DMS153 (cell line): ENCODE data around the gene SEC14L5.
"Not testable (repeated sequence)": the region's sequence is repeated elsewhere in the genome, so short reads cannot be mapped to it uniquely, and the experiment has no call there.

Source experiments
- DNase-seq: peaks from one replicate; lab custom pipeline; 2025; lab: John Stamatoyannopoulos, UW

The SEC14L5 gene

DNA sequence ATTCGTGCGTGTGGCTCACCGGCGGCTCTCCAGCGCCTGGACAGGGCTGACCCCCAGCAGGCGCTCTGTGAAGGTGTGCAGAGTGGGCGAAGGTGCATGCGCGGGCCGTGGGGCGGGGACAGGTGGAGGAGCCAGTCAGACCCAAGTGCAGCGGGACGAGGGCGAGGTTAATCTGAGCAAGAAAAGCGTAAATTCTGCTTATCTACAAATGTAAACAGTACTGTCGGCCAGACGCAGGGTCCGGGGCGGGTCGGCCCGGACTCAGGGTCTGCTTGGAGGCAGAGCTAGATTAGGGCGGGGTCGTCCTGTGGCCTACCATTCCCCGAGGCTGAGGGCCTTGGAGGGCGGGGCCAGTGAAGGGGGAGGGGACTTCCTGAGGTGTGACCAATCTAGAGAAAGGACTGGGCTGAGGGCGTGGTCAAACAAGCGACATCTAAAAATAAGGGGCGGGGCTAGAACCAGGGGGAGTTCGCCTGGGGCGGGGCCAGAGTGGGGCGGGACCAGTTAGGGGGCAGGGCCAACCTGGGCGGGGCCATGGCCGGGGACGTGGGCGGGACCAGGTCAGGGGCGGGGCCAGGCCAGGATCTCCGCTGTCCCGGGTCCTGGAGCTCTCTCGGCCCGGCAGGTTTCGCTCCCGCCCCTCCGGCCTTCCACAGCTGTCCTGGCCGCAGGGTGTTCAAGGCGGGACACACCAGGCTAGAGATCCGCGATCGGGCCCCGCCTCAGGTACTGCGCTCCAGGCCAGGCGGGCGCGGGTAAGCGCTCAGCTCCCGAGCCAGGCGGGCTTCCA is at the start of gene SEC14L5:
TSS of gene SEC14L5 (plus strand) at position 611 of the 790 bp plus-strand sequence. CDS start 994 bp downstream, outside the sequence.
- peak; percentile 95 for DNase-seq

DNA sequence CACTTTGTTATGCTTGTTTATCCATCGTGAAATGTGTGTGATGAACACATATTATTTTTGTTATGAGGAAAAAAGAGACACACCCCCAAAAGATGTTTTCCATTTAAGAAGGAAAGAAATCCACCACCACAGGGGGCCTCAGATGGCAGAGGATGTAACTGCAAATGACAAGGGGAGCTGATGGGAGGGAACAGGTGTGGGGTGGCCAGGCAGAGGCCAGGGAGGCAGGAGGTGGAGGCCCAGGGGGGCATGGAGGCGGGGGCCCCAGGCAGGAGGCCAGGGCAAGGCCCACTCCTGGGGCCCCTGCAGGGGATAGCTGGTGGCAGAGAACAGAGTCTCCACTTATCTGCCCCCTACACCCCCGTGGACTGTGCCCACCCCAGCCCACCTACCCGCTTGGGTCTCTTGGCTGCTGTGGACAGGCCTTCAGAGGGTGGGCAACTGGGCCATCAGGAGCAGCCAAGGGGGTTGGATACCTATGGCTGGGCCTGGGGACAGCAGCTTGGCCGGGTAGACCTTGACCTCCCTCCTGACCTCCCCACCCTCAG is 49.2 kb upstream of the SEC14L5 start:
- no peak for DNase-seq

DNA sequence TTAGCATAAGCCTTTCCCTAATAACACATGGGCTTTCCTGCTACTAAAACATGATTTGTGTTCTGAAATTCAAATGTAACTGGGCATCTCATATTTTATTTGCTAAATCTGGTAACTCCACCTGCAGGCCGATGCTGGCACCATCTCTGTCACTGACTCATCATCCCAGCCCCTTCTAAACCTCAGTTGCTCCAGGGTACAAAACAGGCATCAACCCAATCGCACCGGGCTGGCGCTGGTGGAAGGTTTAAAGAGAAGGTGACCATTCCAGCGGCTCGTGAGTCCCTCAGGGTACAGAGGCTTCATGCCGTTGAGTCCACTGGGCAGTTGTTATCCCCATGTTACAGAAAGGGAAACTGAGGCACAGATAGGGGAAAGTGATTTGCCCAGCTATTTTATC is 48.3 kb upstream of the SEC14L5 start:
- no peak for DNase-seq

DNA sequence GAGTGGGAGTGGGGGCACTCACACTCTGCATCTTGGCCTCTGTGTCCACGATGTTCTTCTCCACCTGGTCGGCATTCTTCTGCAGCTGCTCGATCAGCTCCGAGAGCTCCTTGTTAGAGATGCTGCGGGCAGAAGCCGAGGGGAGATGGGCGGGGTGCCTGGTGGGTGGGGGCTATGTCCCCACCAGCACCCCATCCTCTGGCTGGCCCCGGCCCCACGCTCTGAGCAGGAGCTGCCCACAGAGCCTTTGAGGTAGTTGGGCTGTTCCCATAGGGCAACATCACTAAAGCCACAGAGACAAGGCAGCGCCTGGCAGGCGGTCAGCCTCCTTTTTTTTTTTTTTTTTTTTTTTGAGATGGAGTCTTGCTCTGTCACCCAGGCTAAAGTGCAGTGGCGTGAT is 47.3 kb upstream of the SEC14L5 start:
- no peak for DNase-seq

GRCh38 chr16:4911970-4912386 is 46.2 kb upstream of the SEC14L5 start:
- DNase-seq, result no peak

- no peak for DNase-seq
These were observed 44.9 kb upstream of the SEC14L5 start for GRCh38 chr16:4913130-4913773.

- DNase-seq, result no peak
These were observed 44.2 kb upstream of the SEC14L5 start for GRCh38 chr16:4913774-4914525.

DNA sequence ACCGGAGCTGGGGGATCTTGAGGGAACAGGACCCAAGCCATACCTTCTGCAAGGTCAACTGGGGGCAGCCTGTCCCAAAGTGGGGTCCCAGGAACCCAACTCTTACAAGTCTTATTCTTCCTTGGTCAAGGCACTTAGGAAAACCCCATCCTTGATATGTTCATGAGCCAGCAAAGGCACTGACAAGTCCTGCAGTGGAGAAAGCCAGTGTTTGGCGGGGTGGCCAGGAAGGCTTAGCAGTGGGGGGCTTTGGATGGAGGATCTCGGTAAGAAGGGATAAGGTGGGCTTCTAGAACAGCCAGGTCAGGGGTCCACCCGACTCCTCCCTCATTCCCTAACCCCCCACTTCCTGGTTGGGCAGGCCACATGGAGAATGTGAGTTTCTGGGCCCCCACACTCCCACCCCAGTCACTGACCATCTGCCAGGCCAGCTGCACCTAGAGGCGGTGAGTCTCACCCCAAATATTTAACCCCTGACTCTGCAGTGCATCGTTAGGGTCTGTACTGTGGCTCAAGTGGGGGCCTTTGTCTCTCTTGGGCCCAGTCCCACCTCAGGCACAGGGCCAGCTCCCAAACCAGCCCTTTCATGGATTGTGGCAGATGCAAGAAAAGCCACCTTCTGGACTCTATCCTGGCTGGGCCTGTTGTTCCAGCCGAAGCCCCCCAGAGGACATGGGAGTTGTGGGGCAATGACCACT is 43.5 kb upstream of the SEC14L5 start:
- no peak for DNase-seq

DNA sequence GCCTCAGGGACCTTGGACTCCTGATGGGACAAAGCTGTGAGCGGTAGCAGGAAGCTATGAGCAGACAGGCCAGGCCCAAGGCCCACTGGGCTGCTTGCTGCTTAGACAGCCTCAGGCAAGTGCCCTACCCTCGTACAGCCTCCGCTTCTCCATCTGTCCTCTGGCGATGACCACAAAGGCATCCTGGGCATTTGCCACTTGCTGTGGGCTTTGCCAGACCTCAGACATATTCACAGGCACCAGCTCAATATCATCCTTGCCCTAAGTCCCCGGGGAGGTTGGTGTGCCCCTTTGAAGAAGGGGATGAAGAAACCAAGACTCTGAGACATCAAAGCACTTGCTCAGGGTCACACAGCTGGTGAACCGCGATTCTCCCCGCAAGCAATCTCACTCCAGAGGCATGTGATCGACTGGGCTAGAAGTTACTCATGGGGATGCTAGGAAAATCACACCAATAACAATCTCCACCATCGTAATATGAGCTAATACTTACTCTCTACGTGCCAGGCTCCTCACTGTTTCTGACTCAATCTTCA is 42.8 kb upstream of the SEC14L5 start:
- DNase-seq, result no peak

DNA sequence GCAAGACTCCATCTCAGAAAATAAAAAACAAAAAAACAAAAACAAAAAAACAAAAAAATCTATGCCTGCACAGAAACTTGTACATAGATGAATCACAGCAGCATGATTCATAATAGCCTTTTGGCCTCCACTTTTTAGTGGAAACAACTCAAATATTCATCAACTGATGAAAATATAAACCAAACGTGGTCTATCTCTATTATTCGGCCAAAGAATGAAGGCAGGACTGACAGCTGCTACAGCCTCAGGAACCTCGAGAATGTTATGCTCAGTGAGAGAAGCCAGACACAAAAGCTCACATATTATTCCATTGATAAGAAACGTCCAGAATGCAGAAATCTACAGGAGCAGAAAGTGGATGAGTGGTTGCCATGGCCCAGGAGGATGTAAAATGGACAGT is 41.0 kb upstream of the SEC14L5 start:
- no peak for DNase-seq

GRCh38 chr16:4918781-4919251 is 39.3 kb upstream of the SEC14L5 start:
- no peak for DNase-seq

GRCh38 chr16:4920826-4921225 is 37.3 kb upstream of the SEC14L5 start:
- no peak for DNase-seq

DNA sequence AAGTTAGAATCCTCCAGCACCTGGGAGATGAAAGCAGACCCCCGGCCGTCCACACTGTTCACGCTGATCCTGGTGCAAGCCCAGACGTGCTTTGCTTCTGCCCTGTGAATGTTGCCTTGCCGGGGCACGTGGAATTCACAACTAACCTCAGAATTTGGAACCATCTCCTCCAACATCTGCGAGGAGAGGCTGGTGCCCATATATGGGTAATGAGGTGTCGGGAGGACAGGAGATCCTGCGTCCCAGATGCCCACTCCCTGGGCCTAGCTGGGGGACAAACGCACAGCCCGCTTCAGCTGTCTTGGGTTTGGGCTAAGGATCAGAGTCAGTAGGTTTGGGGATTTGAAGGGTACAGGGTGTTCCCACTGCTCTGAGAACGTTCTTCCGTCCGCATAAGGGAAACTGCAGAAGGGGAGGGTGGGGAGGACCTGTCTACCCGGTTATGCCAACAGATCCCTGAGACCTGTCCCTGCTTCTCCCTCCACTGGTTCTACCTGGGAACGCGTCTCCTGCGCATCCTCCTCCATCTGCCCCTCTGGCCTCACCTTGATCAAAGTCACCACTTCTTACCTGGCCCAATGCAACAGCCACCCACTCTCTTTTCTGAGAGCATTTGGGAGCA is 35.3 kb upstream of the SEC14L5 start:
- DNase-seq, result no peak

- no peak for DNase-seq
These were observed 34.3 kb upstream of the SEC14L5 start for GRCh38 chr16:4923853-4924252.

GRCh38 chr16:4924593-4925292 is 33.4 kb upstream of the SEC14L5 start:
- no peak for DNase-seq

- no peak for DNase-seq
These were observed 32.9 kb upstream of the SEC14L5 start for GRCh38 chr16:4925293-4925607.

- DNase-seq, result no peak
These were observed 32.3 kb upstream of the SEC14L5 start for GRCh38 chr16:4925791-4926190.

DNA sequence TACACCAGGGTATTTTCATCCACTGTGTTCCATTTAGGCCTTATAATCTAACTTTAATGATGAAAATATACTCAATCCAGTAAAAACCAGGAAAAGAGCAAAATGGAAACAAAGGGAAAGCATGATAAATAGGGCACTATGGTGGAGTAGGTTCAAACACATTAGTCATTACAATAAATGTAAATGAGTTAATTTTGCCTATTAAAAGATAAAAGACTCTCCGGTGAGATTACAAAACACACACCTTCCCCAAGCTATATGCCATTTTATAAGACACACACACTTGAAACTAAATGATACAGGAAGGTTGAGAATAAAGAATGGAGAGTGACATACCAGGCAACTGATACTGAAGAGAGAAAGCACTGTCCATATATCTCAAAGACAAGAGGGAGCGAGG is 31.2 kb upstream of the SEC14L5 start:
- no peak for DNase-seq

DNA sequence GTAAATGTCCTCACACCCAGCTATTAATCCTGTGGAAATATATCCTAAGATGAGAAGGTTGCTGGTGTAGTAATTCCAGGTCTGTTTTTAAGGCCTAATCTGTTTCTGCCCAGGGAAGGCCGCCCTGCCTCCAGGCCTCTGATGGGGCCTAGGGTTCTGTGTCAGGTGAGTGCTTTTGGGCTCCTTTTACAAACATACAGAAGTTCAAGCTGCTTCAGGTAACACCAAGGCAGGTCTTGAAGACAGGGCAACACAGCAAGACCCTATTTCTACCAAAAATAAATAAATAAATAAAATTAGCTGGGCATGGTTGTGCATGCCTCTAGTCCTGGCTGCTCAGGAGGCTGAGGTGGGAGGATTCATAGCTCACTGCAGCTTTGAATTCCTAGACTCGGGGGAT is 30.5 kb upstream of the SEC14L5 start:
- DNase-seq, result no peak

DNA sequence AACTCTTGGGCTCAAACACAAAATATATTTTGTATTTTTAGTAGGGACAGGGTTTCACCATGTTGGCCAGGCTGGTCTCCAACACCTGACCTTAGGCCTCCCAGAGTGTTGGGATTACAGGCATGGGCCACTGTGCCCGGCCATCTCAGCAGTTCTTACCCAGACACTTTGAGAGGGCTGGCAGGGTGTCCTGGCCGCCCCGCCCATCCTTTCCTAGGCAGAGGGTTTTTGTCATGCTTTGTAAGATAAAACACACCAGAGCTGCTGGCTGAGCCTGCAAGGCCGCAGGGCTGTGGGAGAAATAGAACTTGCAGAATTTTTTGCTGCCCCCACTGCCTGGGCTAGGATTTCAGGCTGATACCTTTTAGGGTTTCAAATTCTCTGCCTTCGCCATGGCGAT is 29.9 kb upstream of the SEC14L5 start:
- DNase-seq, result no peak

DNA sequence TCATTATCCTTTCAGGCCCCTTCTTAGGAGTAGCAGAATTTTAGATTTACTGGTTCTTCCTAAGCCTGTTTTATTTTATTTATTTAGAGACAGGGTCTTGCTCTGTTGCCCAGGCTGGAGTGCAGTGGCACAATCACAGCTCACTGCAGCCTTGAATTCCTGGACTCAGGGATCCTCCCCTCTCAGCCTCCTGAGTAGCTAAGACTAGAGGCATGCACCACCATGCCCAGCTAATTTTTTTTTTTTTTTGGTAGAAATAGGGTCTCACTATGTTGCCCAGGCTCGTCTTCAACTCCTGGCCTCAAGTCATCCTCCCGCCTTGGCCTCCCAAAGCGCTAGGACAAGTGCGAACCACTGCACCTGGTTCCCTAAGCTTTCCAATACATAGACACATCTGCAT is 28.5 kb upstream of the SEC14L5 start:
- DNase-seq, result not testable (repeated sequence)
